ENCODE results near the gene DLGAP5.

DNA sequence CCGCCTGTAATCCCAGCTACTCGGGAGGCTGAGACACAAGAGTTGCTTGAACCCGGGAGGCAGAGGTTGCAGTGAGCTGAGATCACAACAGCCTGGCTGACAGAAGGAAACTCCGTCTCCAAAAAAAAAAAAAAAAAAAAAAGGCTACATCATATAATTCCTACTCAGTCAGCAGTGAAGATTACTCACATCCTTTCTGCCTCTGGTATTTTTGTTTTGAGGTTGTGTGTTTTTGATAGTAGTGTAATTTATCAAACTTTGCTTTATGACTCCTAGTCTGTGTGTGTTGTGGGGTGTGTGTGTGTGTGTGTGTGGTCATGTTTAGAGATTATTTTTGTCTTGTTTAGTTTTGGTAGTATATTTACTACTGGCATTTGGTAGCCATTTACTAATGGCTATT is 29.8 kb upstream of the DLGAP5 start:
- no peak for TF ChIP-seq POLR2A (IDR thresholded peaks at IDR 0.05)
- TF ChIP-seq, protein P1, sequence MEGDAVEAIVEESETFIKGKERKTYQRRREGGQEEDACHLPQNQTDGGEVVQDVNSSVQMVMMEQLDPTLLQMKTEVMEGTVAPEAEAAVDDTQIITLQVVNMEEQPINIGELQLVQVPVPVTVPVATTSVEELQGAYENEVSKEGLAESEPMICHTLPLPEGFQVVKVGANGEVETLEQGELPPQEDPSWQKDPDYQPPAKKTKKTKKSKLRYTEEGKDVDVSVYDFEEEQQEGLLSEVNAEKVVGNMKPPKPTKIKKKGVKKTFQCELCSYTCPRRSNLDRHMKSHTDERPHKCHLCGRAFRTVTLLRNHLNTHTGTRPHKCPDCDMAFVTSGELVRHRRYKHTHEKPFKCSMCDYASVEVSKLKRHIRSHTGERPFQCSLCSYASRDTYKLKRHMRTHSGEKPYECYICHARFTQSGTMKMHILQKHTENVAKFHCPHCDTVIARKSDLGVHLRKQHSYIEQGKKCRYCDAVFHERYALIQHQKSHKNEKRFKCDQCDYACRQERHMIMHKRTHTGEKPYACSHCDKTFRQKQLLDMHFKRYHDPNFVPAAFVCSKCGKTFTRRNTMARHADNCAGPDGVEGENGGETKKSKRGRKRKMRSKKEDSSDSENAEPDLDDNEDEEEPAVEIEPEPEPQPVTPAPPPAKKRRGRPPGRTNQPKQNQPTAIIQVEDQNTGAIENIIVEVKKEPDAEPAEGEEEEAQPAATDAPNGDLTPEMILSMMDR (IDR thresholded peaks at IDR 0.05): no peak
- no peak for TF ChIP-seq POLR2AphosphoS5 (IDR thresholded peaks at IDR 0.05)
